GM23338 (cell line): Measurements from ENCODE around the gene LDLR. TPM values are rescaled to one million over a fixed set of nuclear protein-coding genes. Genes with fewer than 3 reads are reported as not detected.

ENCODE experiments used
- ATAC-seq: fragments of 200-7000 bp; cut with Tn5 transposase; 3 replicates; pipeline ENCODE4 v1.9.1; 2020
- DNase-seq: peaks from one replicate; pipeline ENCODE4 v3.0.0-alpha.2; 2015; ENCODE audit warnings: low spot score
- H2AFZ ChIP-seq: fragments of 200-600 bp; sonication (generic); 2 replicates; pipeline ENCODE4 v1.8.0; 2016; ENCODE audit warnings: antibody characterized with exemption, mild to moderate bottlenecking, moderate library complexity
- H3F3A ChIP-seq: fragments of 200-600 bp; sonication (generic); replicated peaks from 2 replicates; pipeline ENCODE4 v1.8.0; 2017; ENCODE audit warnings: antibody characterized with exemption, mixed run types, low read depth
- H3K27ac ChIP-seq: fragments of 200-600 bp; sonication (generic); 2 replicates; pipeline ENCODE4 v1.6.1; 2016; ENCODE audit warnings: low read depth
- H3K27me3 ChIP-seq: fragments of 200-600 bp; sonication (generic); 2 replicates; pipeline ENCODE4 v1.8.0; 2016; ENCODE audit warnings: mild to moderate bottlenecking, mixed run types, moderate library complexity; ENCODE audit not compliant: insufficient read depth
- H3K36me3 ChIP-seq: fragments of 200-600 bp; sonication (generic); 2 replicates; pipeline ENCODE4 v1.8.0; 2016; ENCODE audit warnings: mild to moderate bottlenecking; ENCODE audit not compliant: insufficient read depth
- H3K4me1 ChIP-seq: fragments of 200-600 bp; sonication (generic); 2 replicates; pipeline ENCODE4 v1.8.0; 2016; ENCODE audit warnings: mild to moderate bottlenecking, moderate library complexity; ENCODE audit not compliant: insufficient read depth
- H3K4me2 ChIP-seq: fragments of 200-600 bp; sonication (generic); 2 replicates; pipeline ENCODE4 v1.7.1; 2017; ENCODE audit warnings: mixed run types
- H3K4me3 ChIP-seq: fragments of 200-600 bp; sonication (generic); 2 replicates; pipeline ENCODE4 v1.6.1; 2016; ENCODE audit warnings: mixed run types
- H3K79me2 ChIP-seq: fragments of 200-600 bp; sonication (generic); replicated peaks from 2 replicates; pipeline ENCODE4 v1.8.0; 2017; ENCODE audit warnings: mild to moderate bottlenecking; ENCODE audit not compliant: insufficient read depth
- H3K9me2 ChIP-seq: fragments of 200-600 bp; sonication (generic); 2 replicates; pipeline ENCODE4 v1.8.0; 2017; ENCODE audit not compliant: insufficient read depth
- H4K20me1 ChIP-seq: fragments of 200-600 bp; sonication (generic); replicated peaks from 2 replicates; pipeline ENCODE4 v1.8.0; 2017; ENCODE audit warnings: mild to moderate bottlenecking; ENCODE audit not compliant: insufficient read depth
- H3K27ac Mint-ChIP-seq: 2 replicates; pipeline ENCODE4 v1.8.0; 2020; ENCODE audit warnings: inconsistent platforms, mild to moderate bottlenecking, moderate library complexity, mixed read lengths
- H3K27me3 Mint-ChIP-seq: 3 replicates; pipeline ENCODE4 v1.8.0; 2022; ENCODE audit warnings: low read depth, mild to moderate bottlenecking, moderate library complexity, mixed read lengths, inconsistent platforms; ENCODE audit not compliant: insufficient read depth, poor library complexity
- H3K36me3 Mint-ChIP-seq: 3 replicates; pipeline ENCODE4 v1.8.0; 2021; ENCODE audit warnings: low read depth, mild to moderate bottlenecking, inconsistent platforms, moderate library complexity, mixed read lengths
- H3K4me1 Mint-ChIP-seq: 3 replicates; pipeline ENCODE4 v1.8.0; 2020; ENCODE audit warnings: mild to moderate bottlenecking, inconsistent platforms, mixed read lengths
- H3K4me3 Mint-ChIP-seq: 3 replicates; pipeline ENCODE4 v1.8.0; 2021; ENCODE audit warnings: moderate library complexity, mild to moderate bottlenecking, inconsistent platforms, mixed read lengths
- H3K9me3 Mint-ChIP-seq: 3 replicates; pipeline ENCODE4 v1.8.0; 2020; ENCODE audit warnings: moderate library complexity, mild to moderate bottlenecking, inconsistent platforms, mixed read lengths
- CREB1 ChIP-seq: fragments of 250-450 bp; sonication (Bioruptor Pico); IDR thresholded peaks from 2 replicates; pipeline ENCODE4 v1.5.0; 2020; ENCODE audit warnings: low read depth, mild to moderate bottlenecking, moderate library complexity
- EZH2phosphoT487 ChIP-seq: fragments of 200-600 bp; sonication (generic); IDR thresholded peaks from one replicate; pipeline ENCODE4 v1.8.1; 2018; ENCODE audit warnings: antibody characterized with exemption; ENCODE audit not compliant: unreplicated experiment
- POLR2AphosphoS5 ChIP-seq: IDR thresholded peaks from 2 replicates; pipeline ENCODE4 v1.6.1; 2016; ENCODE audit warnings: antibody characterized with exemption, low read depth
- STAT1 ChIP-seq: IDR thresholded peaks from one replicate; pipeline ENCODE4 v1.6.1; 2016; ENCODE audit warnings: antibody characterized with exemption; ENCODE audit not compliant: unreplicated experiment
- ZNF331 ChIP-seq: fragments of 250-450 bp; sonication (Bioruptor Pico); IDR thresholded peaks from 2 replicates; pipeline ENCODE4 v1.5.0; 2020; ENCODE audit warnings: low read depth, mild to moderate bottlenecking, moderate library complexity
- polyA plus RNA-seq: library from polyadenylated mRNA; unstranded; fragments of >200 nt; fragmentation: Nextera tagmentation; extraction: Ambion mirVana; gene quantifications from 2 replicates; pipeline ENCODE4 v1.2.1, GENCODE V29; 2016
- total RNA-seq: library from RNA; depleted of rRNA; stranded (reverse); fragments of >200 nt; shearing (Covaris generic); gene quantifications from 2 replicates; pipeline ENCODE4 v1.2.3, GENCODE V29; 2014
- TF ChIP-seq, protein P1 (sequence below): fragments of 250-450 bp; sonication (Bioruptor Pico); IDR thresholded peaks from 2 replicates; pipeline ENCODE4 v1.5.0; 2020; ENCODE audit warnings: mild to moderate bottlenecking, moderate library complexity

The LDLR gene
- total and polyA plus RNA-seq, 2 experiments from 2014 or later = 57.6 to 180 TPM

DNA sequence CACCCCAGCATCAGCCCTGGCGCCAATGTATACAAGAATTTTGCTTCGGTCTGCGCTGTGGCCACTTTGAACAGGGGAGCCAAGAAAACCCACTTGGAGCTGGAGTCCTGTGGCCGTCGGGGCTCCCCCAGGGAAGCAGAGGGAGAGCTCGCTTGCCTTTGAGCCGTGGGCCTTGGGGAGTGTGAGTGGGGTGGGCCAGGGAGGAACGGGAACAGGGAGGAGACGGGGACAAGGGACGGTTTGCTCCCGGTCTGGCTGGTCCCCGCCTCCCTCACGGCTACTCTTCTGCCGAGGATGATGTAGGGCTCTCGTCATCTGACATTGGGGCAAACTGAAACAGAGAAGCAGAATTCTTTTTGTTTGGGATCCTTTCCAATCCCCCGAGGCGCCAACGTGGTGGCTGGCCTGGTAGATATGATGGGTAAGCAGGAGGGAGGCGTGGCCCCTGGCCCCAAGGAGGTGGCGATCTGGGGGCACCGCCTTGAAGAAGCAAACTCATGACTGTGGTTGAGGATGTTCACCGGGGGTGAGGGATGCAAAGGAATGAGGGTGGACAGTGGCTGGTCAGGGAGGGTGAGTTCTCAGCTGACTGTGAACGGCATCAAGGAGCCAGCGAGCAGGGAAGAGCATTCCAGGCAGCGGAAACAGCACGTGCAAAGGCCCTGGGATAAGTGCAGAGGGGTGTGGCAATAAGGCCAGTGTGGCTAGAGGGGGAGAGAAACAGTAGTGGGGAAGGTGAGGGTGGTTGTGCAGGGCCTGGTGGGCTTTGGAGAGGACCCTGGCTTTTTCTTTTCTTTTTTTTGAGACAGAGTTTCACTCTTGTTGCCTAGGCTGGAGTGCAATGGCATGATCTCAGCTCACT lies 77.2 kb downstream of the LDLR start:
- no peak for DNase-seq
- H3K36me3 ChIP-seq = 0 out of 2 replicates have a peak, but pooled peaks cover 8% of the 10 kb centered on the region
- Mint-ChIP-seq H3K9me3 (no peaks in the 10 kb centered on the region), H3K4me1 (no peaks in the 10 kb centered on the region), H3K4me3 (no peak overlapping the region), H3K27me3 (no peaks in the 10 kb centered on the region), H3K36me3 (peaks cover 28% of the 10 kb centered on the region), H3K27ac (no peak overlapping the region)
- no peak for TF ChIP-seq ZNF331 (CRISPR knock-in tag)
- no peak for TF ChIP-seq POLR2AphosphoS5
- TF ChIP-seq, protein P1, sequence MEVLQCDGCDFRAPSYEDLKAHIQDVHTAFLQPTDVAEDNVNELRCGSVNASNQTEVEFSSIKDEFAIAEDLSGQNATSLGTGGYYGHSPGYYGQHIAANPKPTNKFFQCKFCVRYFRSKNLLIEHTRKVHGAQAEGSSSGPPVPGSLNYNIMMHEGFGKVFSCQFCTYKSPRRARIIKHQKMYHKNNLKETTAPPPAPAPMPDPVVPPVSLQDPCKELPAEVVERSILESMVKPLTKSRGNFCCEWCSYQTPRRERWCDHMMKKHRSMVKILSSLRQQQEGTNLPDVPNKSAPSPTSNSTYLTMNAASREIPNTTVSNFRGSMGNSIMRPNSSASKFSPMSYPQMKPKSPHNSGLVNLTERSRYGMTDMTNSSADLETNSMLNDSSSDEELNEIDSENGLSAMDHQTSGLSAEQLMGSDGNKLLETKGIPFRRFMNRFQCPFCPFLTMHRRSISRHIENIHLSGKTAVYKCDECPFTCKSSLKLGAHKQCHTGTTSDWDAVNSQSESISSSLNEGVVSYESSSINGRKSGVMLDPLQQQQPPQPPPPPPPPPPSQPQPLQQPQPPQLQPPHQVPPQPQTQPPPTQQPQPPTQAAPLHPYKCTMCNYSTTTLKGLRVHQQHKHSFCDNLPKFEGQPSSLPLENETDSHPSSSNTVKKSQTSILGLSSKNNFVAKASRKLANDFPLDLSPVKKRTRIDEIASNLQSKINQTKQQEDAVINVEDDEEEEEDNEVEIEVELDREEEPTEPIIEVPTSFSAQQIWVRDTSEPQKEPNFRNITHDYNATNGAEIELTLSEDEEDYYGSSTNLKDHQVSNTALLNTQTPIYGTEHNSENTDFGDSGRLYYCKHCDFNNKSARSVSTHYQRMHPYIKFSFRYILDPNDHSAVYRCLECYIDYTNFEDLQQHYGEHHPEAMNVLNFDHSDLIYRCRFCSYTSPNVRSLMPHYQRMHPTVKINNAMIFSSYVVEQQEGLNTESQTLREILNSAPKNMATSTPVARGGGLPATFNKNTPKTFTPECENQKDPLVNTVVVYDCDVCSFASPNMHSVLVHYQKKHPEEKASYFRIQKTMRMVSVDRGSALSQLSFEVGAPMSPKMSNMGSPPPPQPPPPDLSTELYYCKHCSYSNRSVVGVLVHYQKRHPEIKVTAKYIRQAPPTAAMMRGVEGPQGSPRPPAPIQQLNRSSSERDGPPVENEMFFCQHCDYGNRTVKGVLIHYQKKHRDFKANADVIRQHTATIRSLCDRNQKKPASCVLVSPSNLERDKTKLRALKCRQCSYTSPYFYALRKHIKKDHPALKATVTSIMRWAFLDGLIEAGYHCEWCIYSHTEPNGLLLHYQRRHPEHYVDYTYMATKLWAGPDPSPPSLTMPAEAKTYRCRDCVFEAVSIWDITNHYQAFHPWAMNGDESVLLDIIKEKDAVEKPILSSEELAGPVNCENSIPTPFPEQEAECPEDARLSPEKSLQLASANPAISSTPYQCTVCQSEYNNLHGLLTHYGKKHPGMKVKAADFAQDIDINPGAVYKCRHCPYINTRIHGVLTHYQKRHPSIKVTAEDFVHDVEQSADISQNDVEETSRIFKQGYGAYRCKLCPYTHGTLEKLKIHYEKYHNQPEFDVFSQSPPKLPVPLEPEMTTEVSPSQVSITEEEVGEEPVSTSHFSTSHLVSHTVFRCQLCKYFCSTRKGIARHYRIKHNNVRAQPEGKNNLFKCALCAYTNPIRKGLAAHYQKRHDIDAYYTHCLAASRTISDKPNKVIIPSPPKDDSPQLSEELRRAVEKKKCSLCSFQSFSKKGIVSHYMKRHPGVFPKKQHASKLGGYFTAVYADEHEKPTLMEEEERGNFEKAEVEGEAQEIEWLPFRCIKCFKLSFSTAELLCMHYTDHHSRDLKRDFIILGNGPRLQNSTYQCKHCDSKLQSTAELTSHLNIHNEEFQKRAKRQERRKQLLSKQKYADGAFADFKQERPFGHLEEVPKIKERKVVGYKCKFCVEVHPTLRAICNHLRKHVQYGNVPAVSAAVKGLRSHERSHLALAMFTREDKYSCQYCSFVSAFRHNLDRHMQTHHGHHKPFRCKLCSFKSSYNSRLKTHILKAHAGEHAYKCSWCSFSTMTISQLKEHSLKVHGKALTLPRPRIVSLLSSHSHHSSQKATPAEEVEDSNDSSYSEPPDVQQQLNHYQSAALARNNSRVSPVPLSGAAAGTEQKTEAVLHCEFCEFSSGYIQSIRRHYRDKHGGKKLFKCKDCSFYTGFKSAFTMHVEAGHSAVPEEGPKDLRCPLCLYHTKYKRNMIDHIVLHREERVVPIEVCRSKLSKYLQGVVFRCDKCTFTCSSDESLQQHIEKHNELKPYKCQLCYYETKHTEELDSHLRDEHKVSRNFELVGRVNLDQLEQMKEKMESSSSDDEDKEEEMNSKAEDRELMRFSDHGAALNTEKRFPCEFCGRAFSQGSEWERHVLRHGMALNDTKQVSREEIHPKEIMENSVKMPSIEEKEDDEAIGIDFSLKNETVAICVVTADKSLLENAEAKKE (CRISPR knock-in tag) = no peak
- TF ChIP-seq CREB1 = no peak
- TF ChIP-seq STAT1 = no peak
- no peak for TF ChIP-seq EZH2phosphoT487
- no peaks in the 10 kb centered on the region for H3K79me2 ChIP-seq
- H3K4me1 ChIP-seq = no peaks in the 10 kb centered on the region
- peaks cover 9% of the 10 kb centered on the region; the same call in 1 of the 2 replicates for H3F3A ChIP-seq
- no peaks in the 10 kb centered on the region; the same call in 1 of the 2 replicates for H4K20me1 ChIP-seq
- H3K27me3 ChIP-seq = no peaks in the 10 kb centered on the region
- no peak overlapping the region for H3K4me2 ChIP-seq
- no peak for ATAC-seq
- H3K27ac ChIP-seq = no peak overlapping the region
- H2AFZ ChIP-seq = no peak overlapping the region
- H3K9me2 ChIP-seq = no peaks in the 10 kb centered on the region
- no peak overlapping the region for H3K4me3 ChIP-seq
